Vagina (tissue), 2 donors: ENCODE data around the gene NUAK1.

Source experiments
- POLR2AphosphoS5 ChIP-seq, 2 donors: sonication (generic); formaldehyde crosslinking; IDR thresholded peaks; one replicate each; pipeline ENCODE4 v1.9.0; 2017; ENCODE audit warnings: antibody characterized with exemption in 2 of 2, mild to moderate bottlenecking in 2 of 2, low read depth in 1 of 2; ENCODE audit not compliant: insufficient read depth in 1 of 2
- TF ChIP-seq, protein P1 (sequence below), 3 experiments: fragments of 450-650 bp in 2 of 3; fragments of 200-600 bp in 1 of 3; sonication (generic) in 1 of 3; IDR thresholded peaks; one replicate each; pipeline ENCODE4 v1.5.1; 2017 to 2019; ENCODE audit warnings: antibody characterized with exemption in 3 of 3, mild to moderate bottlenecking in 2 of 3, moderate library complexity in 2 of 3

DNA sequence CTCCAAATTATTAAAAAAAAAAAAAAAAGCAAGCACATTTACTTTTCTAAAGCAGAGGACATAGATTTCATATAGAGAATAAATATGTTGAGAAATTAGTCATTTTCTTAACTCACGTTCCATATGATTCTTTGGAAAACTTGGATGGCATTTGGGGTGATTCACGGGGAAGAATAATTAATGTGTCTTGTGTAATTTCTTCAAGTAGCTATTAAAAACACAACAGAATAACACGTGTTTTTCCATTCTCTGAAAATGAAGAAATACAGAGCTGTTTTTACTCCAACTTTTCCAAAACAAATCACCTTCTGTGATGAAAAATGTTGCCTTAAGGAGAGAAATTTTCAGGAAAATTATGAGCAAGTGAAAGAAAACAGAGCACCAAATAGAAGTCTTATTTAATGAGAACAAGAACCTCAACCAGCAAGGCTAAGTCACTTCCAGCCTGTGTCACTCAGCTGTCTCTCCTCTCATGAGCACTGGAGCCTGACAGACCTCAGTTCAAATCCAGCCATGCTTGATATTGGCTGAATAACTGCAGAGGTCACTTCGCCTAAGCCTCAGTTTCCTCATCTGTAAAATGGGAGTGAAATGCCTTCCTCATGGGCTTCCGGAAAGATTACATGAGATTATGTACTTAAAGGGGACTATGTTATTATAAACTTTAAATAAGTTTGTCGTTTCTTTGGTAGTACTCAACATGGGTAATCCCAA lies 42.8 kb upstream of the NUAK1 start:
- peak in 1 of 2 donors; percentile 27 for TF ChIP-seq POLR2AphosphoS5 (IDR thresholded peaks at IDR 0.05; ENCODE audit: insufficient read depth in 1 of 2, low read depth in 1 of 2)
- TF ChIP-seq, protein P1, sequence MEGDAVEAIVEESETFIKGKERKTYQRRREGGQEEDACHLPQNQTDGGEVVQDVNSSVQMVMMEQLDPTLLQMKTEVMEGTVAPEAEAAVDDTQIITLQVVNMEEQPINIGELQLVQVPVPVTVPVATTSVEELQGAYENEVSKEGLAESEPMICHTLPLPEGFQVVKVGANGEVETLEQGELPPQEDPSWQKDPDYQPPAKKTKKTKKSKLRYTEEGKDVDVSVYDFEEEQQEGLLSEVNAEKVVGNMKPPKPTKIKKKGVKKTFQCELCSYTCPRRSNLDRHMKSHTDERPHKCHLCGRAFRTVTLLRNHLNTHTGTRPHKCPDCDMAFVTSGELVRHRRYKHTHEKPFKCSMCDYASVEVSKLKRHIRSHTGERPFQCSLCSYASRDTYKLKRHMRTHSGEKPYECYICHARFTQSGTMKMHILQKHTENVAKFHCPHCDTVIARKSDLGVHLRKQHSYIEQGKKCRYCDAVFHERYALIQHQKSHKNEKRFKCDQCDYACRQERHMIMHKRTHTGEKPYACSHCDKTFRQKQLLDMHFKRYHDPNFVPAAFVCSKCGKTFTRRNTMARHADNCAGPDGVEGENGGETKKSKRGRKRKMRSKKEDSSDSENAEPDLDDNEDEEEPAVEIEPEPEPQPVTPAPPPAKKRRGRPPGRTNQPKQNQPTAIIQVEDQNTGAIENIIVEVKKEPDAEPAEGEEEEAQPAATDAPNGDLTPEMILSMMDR (IDR thresholded peaks at IDR 0.05) = no peak
